ENCODE results near the gene SKA2.

- TF ChIP-seq EZH2 (IDR thresholded peaks at IDR 0.05; ENCODE audit: insufficient read depth, poor library complexity, severe bottlenecking) (no peak), EZH2phosphoT487 (IDR thresholded peaks at IDR 0.05; ENCODE audit: insufficient read depth, low read depth) (no peak)
Measured at GRCh38 chr17:59167571-59168001, 12.6 kb upstream of the SKA2 start.

Measured in GM23248 (cell line).